Stimulated activated CD8-positive, alpha-beta memory T cell treated with anti-CD3 and anti-CD28 coated beads, Interleukin-7, amount 100 ng/mL, for 48 hours (primary cell): ENCODE results near the gene STK16.

Source experiments
- DNase-seq, 2 donors: peaks; one replicate each; pipeline ENCODE4 v3.0.0-alpha.2; 2020; ENCODE audit warnings: low read depth in 1 of 2; ENCODE audit errors: extremely low read depth in 1 of 2

Gene STK16

DNA sequence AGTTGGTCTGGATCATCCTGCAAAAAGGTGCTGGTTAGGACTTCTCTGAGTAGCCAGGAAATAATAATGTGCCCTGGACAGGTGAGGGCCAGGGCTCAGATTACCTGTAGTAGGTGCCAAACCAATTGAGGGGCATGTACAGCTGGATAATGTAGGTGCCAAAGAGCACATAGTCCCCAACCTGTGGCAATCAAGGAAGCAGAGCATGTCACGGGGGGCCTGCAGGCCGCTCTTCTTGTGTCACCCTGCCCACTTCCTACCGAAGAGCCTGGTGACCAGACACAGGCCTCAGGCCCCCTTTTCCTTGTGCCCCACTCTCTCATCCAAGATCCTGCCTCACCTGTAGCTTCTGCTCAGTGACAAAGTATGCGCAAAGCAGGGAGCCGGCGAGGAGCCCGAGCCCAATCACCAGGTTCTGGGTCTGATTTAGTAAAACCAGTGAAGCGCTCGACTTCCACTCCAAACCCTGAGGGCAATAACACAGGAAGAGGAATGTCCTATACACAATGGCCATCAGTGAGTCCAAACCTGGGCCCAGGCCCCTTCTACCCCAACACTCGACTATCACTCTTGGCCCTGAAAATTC lies 31.7 kb upstream of the STK16 start:
- no peak for DNase-seq

DNA sequence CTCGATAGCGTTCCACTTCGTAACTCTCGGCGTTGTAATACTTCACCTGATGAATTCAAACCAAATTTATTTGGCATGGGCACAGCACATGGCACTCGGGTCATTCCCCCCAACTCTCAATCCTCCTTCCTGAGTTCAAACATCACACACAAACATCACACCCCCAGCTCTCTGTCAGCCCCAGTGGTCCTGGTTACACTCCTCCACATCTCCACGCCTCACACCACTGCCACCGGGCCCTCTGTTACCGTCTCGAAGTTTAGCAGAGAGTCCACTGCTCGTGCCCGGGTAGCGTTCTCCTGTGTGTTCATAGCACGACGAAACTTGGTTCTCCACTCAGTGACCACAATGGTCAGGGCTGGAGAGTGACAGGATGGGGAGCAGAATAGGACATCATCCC lies 31.1 kb upstream of the STK16 start:
- DNase-seq: no peak

DNA sequence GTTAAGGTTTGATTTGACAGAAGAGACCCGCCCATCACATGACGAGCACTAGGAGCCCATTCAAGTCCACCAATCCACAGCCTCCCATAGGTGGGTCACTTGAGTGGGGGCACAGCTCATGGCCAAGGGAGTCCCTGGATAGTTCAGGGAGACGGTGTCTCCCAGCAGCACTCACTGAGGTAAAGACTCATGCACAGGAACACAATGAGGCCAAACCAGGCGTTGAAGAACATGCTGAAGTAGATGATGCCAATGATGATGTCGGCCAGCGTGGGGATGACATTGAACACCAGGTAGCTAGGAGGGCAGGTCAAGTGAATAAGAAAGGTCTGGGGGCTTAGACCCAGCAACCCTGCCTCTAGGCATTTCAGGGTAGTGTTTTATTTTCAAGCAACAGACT lies 30.5 kb upstream of the STK16 start:
- no peak for DNase-seq

DNA sequence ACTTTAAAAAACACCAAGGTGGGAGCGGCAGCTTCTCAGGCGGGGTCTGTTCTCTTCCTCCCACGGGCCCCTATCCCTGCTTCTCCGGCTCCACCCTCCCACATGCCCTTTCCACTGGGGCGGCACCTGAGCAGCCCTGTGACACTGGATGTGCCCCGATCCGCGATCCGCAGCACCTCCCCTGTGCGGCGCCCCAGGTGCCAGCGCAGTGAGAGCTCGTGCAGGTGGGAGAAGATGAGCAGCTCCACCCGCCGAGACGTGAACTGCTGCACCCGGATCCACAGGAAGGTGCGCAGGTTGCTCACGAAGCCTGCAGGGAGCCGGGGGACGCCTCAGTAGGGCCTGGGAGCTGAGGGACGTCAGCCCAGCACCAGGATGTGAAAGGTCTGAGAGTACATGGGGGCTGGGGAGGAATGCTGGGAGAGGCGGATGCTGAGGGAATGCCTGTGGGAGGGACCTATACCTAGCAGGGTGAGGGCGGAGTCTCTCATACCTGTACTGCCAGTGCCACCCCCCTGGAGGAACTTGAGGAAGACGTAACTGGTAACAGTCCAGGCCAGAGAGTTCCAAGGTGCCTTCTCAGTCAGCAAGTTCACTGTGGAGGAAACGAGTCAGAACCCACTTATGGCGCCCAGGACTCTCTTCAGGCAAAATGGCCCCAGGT lies 29.3 kb upstream of the STK16 start:
- DNase-seq: no peak

DNA sequence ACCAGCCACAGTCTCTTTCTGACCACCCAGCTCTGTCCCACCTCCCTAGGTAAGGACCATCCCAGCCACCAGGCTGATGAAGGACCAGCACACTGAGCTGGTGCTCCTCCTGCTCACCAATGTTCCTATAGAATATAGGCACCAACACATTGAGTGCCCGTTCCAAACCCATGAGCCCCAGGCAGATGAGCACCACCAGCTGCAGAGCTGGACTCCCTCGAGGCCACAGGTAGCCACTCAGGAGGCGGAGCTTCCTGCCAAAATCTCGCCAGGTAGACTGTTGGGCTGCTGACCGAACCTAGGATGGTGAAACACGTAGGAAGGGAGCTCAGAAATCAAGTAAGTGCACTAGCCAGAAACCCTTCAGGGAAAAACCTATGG lies 28.8 kb upstream of the STK16 start:
- no peak for DNase-seq

DNA sequence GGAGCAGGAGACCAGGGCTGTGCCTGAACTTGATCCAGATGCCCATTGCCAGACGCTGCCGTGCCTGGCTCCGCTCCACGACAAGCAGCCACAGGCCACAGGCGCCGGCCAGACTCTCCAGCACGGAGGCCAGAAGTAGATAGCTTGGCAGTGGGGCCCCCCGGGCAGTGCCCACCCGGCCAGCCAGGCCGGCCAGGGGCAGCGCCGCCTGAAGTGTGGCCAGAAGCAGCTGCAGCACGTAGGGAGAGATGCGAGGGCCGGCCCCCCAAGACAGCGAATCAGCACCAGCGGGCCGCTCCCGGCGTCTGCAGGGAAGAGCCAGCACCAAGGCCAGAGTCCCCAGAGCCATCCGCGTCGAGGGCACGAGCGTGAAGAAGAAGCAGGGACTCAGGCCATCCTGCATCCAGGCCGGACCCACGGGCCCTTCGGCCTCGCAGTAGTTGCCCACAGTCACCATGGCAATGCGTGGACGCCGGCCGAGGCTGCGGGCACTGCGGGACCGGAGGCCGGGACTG lies 27.0 kb upstream of the STK16 start:
- no peak for DNase-seq

DNA sequence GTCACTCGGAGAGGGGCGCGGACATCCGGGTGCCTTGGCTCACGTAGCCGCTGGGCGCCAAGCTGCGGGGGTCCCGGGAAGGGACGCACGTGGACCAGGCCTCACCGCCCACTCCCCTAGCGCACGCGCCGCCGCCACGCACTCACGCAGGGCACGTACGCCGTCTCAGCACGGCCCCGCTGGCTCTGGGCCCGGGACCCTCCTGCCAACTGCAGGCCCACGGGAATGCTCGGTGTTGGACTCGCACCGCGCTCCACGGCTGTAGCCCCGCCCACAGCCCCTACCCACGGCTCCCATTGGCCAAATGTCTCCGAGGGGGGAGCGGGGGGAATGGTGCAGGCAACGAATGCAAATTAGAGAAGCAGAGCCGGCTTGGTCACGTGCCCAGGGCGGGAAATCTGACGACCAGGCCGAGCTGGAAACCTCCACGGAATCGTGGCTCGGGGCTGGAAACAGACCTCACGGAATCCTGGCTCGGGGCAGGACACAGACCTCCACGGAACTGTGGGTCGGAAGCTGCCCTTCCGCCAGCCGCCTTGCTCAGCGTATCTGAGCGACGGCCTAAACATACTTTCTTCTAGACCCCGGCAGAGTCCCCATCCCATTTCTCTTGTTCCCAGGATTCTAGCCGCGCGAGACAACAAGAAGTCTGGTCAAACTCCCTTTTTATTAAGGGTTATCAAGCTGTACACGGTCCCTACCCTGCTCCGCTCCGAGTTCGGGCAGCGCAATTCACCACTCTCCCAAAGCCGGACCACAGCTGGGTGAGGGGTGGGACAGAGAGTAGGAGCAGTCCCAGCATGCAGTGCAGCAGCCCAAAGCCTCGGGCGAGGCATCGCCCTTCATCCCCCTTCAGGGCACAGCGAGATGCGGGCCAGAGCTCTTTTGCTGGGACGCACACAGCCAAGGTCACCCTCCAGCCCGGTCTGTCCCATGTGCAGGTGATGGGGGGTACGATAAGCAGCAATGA lies 26.3 kb upstream of the STK16 start, which contains the start of gene ABCB6:
Gene ABCB6, minus strand, starts transcription at position 227 of the 970 bp plus-strand sequence. CDS start 285 bp downstream, outside the sequence.
- peak; percentile 71 to 86 for DNase-seq

DNA sequence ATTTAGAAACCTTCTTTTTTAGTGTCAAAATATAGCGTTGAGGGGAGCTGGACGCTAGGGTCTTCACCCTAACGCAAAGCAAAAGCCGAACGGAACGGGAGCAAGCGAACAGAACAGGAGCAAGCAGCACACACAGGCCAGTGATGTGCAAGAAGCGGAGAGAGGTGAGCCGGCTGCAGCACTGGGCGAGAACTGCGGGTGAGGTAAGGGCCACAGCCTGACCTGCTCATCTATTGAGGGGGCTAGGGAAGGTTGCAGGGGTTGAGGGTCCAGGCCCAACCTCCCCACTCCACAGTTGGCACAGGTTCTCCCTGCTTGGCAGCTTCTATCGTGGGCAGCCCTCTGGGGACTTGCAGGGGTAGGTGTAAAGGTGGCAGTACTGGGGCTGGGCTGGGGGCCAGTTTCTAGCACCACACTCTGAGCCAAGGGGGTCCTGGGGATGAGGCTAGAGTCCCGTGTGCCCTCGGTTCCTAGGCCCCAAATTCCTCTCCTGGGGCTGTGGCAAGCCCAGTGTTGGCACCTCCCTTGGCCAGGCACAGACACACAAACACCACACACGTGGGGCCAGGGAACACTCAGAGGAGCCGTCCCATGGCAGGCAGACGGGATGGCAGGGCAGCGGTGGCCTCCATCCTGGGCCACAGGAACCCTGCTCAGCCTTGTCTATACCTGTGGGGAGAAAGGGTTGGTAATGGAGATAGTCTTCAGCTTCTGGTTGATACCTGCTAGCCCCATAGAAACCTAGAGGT lies 25.3 kb upstream of the STK16 start:
- DNase-seq: no peak

DNA sequence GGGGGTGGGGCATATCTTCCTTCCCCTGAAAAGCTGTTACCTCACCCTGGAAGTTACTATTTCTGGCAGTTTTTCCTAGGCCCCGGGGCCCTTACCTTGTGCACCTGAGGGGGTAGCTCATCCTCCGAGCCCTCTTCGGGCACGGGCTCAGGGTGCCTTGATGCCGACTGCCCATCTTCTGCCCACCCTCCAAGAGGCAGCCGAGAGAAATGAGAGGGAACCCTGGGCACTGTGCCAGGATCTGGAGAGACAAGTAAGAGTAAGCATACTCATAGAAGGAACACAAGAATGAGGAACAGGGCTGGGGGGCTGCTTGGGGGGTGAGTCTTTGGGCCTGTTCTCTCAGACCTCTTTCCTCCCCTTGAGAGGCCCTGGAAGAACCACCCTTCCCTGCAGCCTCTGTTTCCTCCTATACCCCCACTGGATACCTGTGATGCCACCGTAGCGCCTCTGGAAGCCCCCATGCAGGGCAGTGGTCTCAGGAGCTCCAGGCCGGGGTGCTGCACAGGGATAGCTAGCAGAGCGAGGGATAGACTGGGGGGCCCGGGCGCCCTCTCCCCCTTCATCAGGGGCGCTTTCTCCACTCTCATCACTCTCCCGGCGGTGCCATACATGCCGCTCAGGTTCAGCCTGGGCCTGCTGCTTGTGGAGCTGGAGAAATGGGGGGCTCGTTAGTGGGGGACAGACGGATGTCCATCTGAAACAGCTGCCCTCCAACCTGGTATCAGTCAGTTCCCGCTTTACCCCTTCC lies 24.5 kb upstream of the STK16 start:
- no peak for DNase-seq

DNA sequence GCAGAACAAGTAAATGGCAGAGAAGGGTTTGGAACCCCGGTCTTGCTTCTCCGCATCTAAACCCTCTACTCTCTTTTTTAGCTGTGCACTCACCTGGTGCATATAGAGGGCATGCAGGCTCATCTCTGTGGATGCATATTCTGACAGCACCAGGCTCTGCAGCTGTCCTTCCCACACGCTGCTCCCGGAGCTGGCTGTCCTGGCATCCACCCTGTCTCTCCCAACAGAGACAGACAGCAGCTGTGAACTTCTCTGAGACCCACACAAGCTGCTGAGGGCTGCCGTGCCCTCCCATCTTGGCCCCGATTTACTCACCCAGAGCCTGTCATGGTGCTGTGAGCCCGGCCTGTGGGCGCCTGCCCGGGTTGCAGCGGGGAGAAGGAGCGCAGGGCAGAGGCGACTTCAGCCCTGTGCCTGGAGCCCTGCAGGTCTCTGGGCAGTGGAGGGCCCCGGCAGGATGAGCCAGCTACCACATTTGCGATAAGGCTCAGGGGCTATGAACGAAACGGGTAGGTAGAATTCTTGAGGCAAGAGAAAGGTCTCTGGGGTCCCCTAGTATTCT lies 23.2 kb upstream of the STK16 start:
- no peak for DNase-seq

DNA sequence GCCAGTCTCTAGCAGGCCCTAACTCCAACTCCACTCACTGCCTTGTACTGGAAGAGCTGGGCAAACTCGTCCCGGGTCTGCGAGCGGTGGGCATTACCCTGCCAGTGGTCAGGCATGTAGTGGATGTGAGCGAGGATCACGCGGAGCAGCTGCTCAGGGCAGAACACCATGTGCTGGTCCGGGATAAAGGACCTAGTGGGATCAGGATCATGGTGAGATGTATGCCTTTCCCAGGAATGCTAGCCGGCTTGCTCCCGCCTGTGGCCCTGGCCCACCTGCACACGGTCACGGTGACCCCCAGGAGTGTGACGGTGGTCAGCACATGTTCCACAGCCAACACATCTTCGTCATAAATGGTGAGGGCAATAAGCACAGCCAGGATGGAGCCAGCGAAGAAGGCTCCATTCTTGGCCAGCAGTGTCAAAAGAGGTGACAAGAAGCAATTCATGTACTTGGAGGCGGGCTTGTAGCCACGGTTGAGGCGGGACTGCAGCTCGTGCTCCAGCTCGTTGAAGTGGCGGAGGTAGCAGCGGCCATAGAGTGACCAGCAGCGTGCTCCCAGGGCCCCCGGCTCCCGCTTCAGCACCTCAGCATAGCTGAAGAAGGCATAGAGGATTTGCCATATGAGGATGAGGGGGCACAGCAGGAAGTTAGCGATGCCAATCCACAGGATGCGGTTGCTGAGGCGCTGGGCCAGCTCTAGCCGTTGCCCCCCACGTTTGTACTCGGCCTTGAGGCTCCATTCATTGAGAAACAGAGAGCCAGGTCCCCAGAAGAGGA lies 21.3 kb upstream of the STK16 start:
- no peak for DNase-seq

DNA sequence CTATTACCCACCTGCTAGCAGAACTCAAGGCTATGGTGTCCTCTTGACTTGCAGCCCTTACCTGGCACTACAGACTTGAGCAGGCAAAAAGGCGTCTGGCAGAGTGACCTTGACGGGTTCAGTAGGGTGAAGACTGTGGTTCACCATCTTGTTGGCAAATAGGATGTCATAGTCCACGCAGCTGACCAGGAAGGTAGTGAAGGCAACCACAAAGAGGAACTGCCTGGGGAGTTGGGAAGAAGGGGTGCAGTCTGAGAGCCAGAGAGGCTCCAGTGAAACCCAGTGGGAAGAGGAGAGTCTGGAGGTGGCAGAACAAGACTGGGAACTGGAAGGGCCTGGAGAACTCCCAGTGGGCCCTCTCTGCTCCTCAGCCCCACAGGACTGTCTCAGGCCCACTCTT lies 19.9 kb upstream of the STK16 start:
- no peak for DNase-seq

DNA sequence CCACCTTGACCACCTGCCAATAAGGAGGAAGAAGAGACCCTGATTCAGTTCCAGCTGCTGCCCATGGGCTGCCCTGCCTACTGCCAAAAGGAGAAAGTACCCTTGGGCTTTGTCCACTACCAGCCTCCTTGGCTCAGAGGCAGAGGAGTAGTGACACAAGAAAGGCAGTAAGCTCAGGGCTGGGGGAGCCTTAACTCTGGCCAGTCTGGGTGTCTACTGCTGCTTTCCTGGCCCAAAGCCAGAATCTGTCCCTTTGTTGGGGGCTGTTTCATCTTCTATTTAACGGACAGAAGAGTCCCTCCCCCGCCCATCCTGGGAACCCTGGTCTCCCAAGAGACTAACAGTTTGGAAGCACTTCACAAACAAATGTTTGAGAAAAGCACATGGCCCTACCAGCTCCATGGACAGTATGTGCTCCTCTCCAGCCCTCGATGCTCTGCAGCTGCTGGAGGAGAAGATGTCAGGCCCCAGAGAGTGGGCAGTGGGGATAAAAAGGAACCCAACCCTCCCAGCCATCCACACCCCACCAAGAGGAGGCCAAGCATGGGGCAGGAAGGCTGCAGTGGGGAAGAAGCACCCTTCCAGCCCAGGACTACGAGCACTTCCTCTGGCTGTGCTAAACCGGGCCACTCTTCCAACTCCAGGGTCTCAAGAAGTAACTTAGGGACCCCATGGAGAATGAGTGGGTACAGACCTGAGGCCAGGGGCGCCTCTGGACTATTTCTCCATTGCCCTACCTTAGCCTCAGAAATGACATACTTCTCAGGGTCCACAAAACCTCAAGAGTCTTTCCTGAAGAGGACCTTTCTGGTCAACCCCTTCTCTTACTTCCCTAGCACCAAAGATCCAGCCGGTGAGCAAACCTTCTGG lies 17.0 kb upstream of the STK16 start:
- no peak for DNase-seq

DNA sequence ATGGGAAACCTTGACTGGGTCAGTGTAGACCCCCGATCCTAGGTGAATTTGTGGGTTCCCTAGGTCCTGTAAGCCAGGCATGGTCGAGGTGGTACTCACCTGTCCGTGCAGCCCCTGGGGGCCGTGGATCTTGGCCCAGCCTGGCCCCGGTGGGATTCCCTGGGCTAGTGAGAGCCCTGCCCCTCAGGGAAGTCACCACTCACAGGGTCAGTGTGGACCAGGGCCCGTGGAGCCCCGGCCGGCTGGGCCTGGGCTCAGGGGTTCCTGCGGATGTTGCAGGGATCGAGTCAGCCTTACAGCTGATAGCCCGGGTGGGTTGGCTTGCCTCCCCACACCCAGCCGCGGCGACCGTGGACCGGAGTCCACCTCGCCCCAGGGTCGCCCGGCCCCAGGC lies 16.4 kb upstream of the STK16 start:
- DNase-seq: no peak

DNA sequence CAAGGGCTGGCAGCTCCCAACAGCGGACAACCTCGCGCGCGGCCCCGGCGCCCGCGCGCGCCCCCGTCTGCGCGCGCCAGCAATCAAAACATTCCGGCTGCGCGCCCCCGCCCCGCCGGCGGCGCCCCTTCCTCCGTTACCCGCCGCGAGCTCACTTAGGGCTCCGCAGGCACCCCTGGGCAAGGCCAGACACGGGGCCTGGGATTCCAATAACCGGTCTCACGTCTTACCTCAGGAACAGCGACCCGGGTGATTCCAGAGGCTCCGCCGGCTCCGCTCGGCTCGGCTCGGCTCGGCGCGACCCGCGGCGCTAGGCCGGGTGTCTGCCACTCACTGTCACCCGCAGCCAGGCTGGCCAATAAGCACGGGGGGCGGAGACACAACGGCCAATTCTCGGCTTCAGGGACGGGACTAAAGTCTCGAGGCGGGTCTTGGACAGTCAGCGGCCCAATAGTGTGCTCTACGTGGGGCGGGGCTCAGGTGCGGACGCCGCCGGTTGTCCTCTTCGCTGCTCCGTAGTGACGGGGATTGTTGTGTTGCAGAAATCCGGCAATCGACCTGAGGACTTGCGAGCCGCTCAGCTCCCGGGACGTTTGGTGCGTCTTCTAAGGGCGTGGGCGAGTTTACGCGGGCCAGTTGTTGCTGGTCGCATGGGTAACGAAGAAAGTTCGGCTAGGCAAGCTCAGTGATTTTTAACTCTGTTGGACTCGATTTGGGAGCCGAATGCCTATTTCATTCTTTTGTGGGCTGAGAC lies 15.8 kb upstream of the STK16 start, which contains the start of the genes ANKZF1 and ATG9A:
Gene ANKZF1, plus strand, starts transcription at position 502 of the 754 bp plus-strand sequence. CDS start 452 bp downstream, outside the sequence.
Gene ATG9A, minus strand, starts transcription at position 332 of the 754 bp plus-strand sequence. CDS start 1,612 bp downstream, outside the sequence.
- peak; percentile 97 to 99 for DNase-seq

DNA sequence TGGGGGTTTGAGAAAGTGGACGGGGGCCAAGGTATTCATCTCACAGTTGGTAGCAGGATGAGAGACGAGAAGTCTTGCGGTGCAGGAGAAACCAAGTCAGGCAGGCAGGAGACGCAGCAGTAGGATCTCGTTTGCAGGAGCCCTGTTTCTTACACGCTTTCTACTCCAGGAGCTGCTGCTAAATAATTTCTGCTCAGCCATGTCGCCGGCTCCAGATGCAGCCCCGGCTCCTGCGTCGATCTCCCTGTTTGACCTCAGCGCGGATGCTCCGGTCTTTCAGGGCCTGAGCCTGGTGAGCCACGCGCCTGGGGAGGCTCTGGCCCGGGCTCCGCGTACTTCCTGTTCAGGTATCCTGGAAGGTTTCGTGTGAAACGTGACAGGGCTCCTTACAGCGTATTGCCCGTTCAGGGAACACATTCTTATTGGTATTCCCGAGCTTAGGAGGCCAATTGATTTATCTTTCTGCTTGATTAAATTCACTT lies 15.2 kb upstream of the STK16 start:
- DNase-seq: peak in 1 of 2 donors; percentile 44

DNA sequence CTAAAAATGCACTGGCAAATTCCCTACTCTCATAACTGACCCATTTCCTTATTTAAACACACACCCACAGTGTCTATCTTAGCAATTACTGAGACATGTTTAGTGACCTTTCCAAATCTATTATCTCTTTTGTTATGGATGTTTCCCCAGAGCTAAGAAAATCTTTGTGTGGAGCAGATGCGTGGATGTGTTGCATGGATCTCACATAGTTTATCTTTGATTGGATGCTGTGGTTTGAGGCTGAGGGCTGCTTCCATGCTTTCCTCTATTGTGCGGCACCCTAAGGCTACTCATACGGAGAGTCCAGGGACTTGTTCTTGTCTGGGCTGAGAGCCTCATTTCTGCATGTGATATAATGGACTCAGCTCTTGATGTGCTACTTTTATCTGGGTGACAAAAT lies 10.9 kb upstream of the STK16 start:
- DNase-seq: no peak
